ENCODE measurements around the gene SYT17. TPM values are rescaled to one million over a fixed set of nuclear protein-coding genes. Genes with fewer than 3 reads are reported as not detected.

SYT17 gene
- total RNA-seq, 1 donor from 2014 or later = 10.7 TPM

- Mint-ChIP-seq H3K27ac (no peak overlapping the region), H3K36me3 (ENCODE audit: insufficient read depth) (peaks cover 5% of the 10 kb centered on the region), H3K27me3 (peaks cover 41% of the 10 kb centered on the region), H3K4me1 (ENCODE audit: low read depth) (peaks cover 5% of the 10 kb centered on the region), H3K9me3 (ENCODE audit: low read depth) (no peaks in the 10 kb centered on the region), H3K4me3 (ENCODE audit: low read depth) (no peak overlapping the region)
- no peak for DNase-seq (ENCODE audit: low spot score, unreplicated experiment)
- no peak for TF ChIP-seq CTCF (IDR thresholded peaks at IDR 0.05; ENCODE audit: unreplicated experiment)
Observed at GRCh38 chr16:19173649-19174383, 5.8 kb downstream of the SYT17 start.

DNA sequence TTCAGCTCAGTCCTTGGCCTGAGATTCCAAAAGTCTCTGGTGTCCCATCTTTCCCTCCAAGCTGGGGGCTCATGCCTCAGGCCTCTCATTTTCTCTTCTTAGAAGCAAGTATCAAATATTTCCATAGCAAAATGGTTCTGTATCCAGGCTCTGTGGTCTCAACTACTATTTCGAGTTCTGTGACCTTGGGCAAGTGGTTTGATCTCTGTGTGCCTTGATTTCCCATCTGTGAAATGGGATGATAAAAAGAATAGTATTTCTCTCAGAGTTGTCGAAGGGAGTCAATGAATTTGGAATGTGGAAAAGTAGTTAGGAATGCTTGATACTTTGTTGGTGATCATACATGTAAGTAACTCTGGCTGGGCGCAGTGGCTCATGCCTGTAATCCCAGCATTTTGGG is 6.4 kb downstream of the SYT17 start:
- H3K27me3 Mint-ChIP-seq = peaks cover 38% of the 10 kb centered on the region
- H3K4me3 Mint-ChIP-seq (ENCODE audit: low read depth) = no peak overlapping the region
- no peak for DNase-seq (ENCODE audit: low spot score, unreplicated experiment)
- peaks cover 5% of the 10 kb centered on the region for H3K36me3 Mint-ChIP-seq (ENCODE audit: insufficient read depth)
- TF ChIP-seq CTCF (IDR thresholded peaks at IDR 0.05; ENCODE audit: unreplicated experiment) = no peak
- no peak overlapping the region for H3K27ac Mint-ChIP-seq
- H3K9me3 Mint-ChIP-seq (ENCODE audit: low read depth) = no peaks in the 10 kb centered on the region
- peaks cover 1% of the 10 kb centered on the region for H3K4me1 Mint-ChIP-seq (ENCODE audit: low read depth)

- Mint-ChIP-seq H3K9me3 (ENCODE audit: low read depth) (no peaks in the 10 kb centered on the region), H3K27ac (peak overlapping the region; percentile 24), H3K27me3 (peaks cover 26% of the 10 kb centered on the region), H3K4me3 (ENCODE audit: low read depth) (no peak overlapping the region), H3K36me3 (ENCODE audit: insufficient read depth) (peaks cover 8% of the 10 kb centered on the region), H3K4me1 (ENCODE audit: low read depth) (no peaks in the 10 kb centered on the region)
- TF ChIP-seq CTCF (IDR thresholded peaks at IDR 0.05; ENCODE audit: unreplicated experiment) = no peak
- no peak for DNase-seq (ENCODE audit: low spot score, unreplicated experiment)
Observed at GRCh38 chr16:19175492-19176262, 7.6 kb downstream of the SYT17 start.

- Mint-ChIP-seq H3K27me3 (peaks cover 18% of the 10 kb centered on the region), H3K4me3 (ENCODE audit: low read depth) (no peak overlapping the region), H3K9me3 (ENCODE audit: low read depth) (no peaks in the 10 kb centered on the region), H3K36me3 (ENCODE audit: insufficient read depth) (peaks cover 8% of the 10 kb centered on the region), H3K27ac (no peak overlapping the region), H3K4me1 (ENCODE audit: low read depth) (no peaks in the 10 kb centered on the region)
- no peak for DNase-seq (ENCODE audit: low spot score, unreplicated experiment)
- TF ChIP-seq CTCF (IDR thresholded peaks at IDR 0.05; ENCODE audit: unreplicated experiment) = no peak
Observed at GRCh38 chr16:19177111-19177739, 9.2 kb downstream of the SYT17 start.
